CD14-positive monocyte (primary cell): ENCODE data around the gene APC. TPM values are rescaled to one million over a fixed set of nuclear protein-coding genes. Genes with fewer than 3 reads are reported as not detected.

ENCODE experiments used
- DNase-seq, 3 donors: peaks; one replicate each; pipeline ENCODE4 v3.0.0-alpha.2; 2011 to 2022
- H2AFZ ChIP-seq: 2 replicates; pipeline ENCODE4 v1.6.0; 2012; ENCODE audit warnings: mild to moderate bottlenecking, low read depth, low read length, inconsistent platforms; ENCODE audit not compliant: insufficient read depth, poor library complexity, severe bottlenecking
- H3K27ac ChIP-seq, 2 donors: 1 replicate in 1 of 2; 2 replicates in 1 of 2; pipeline ENCODE4 v1.5.1; 2012 to 2013; ENCODE audit warnings: low read length in 2 of 2, control low read depth in 1 of 2, inconsistent platforms in 1 of 2, low read depth in 1 of 2, mild to moderate bottlenecking in 1 of 2
- H3K27me3 ChIP-seq, 2 donors: one replicate each; pipeline versions ENCODE4 v1.6.0 to v1.6.1; 2011 to 2013; ENCODE audit warnings: low read length in 2 of 2; ENCODE audit not compliant: control insufficient read depth in 2 of 2, insufficient read depth in 2 of 2
- H3K36me3 ChIP-seq, 2 donors: replicated peaks in 1 of 2; 1 replicate in 1 of 2; 2 replicates in 1 of 2; pipeline versions ENCODE4 v1.5.1 to v1.6.1; 2012 to 2013; ENCODE audit warnings: low read length in 2 of 2, control low read depth in 1 of 2, inconsistent platforms in 1 of 2, mild to moderate bottlenecking in 1 of 2; ENCODE audit not compliant: insufficient read depth in 2 of 2, control insufficient read depth in 1 of 2
- H3K4me1 ChIP-seq, 2 donors: 1 replicate in 1 of 2; 2 replicates in 1 of 2; pipeline versions ENCODE4 v1.5.1 to v1.6.1; 2012 to 2013; ENCODE audit warnings: low read length in 2 of 2, control low read depth in 1 of 2, inconsistent platforms in 1 of 2, mild to moderate bottlenecking in 1 of 2, moderate library complexity in 1 of 2; ENCODE audit not compliant: insufficient read depth in 2 of 2, control insufficient read depth in 1 of 2
- H3K4me2 ChIP-seq: replicated peaks from 2 replicates; pipeline ENCODE3; 2012; ENCODE audit warnings: low read length, moderate library complexity, mild to moderate bottlenecking; ENCODE audit not compliant: poor library complexity, severe bottlenecking; ENCODE audit errors: extremely low read depth
- H3K4me3 ChIP-seq, 3 experiments: fragments of 200-600 bp in 1 of 3; sonication (generic) in 1 of 3; replicated peaks in 1 of 3; 1 replicate in 2 of 3; 2 replicates in 1 of 3; pipeline ENCODE4 v1.5.1; 2011 to 2013; ENCODE audit warnings: low read length in 3 of 3, mild to moderate bottlenecking in 3 of 3, control low read depth in 2 of 3, low read depth in 2 of 3, inconsistent platforms in 1 of 3, moderate library complexity in 1 of 3
- H3K79me2 ChIP-seq: 2 replicates; pipeline ENCODE4 v1.6.0; 2012; ENCODE audit warnings: mild to moderate bottlenecking, control low read depth, inconsistent platforms, low read length, moderate library complexity; ENCODE audit not compliant: insufficient read depth
- H3K9ac ChIP-seq: 2 replicates; pipeline ENCODE4 v1.6.0; 2017; ENCODE audit warnings: low read length, mild to moderate bottlenecking; ENCODE audit not compliant: insufficient read depth, poor library complexity, severe bottlenecking
- H3K9me3 ChIP-seq, 2 donors: replicated peaks in 1 of 2; 1 replicate in 1 of 2; 2 replicates in 1 of 2; pipeline versions ENCODE4 v1.5.1 to v1.6.1; 2012 to 2013; ENCODE audit warnings: low read length in 2 of 2, control low read depth in 1 of 2; ENCODE audit not compliant: control insufficient read depth in 1 of 2, insufficient read depth in 1 of 2
- H4K20me1 ChIP-seq: 2 replicates; pipeline ENCODE4 v1.6.0; 2012; ENCODE audit warnings: mild to moderate bottlenecking, low read length, control low read depth, moderate library complexity; ENCODE audit not compliant: insufficient read depth
- H3K27ac Mint-ChIP-seq, 7 donors: one replicate each; pipeline ENCODE4 v1.8.0; 2020; ENCODE audit warnings: mild to moderate bottlenecking in 7 of 7, mixed read lengths in 7 of 7, moderate library complexity in 6 of 7, inconsistent platforms in 2 of 7
- H3K27me3 Mint-ChIP-seq, 3 donors: one replicate each; pipeline ENCODE4 v1.8.0; 2021 to 2022; ENCODE audit warnings: low read depth in 3 of 3, mild to moderate bottlenecking in 3 of 3, mixed read lengths in 3 of 3, moderate library complexity in 3 of 3, inconsistent platforms in 1 of 3
- H3K36me3 Mint-ChIP-seq, 2 donors: one replicate each; pipeline ENCODE4 v1.8.0; 2020; ENCODE audit warnings: mixed read lengths in 2 of 2, inconsistent platforms in 1 of 2, mild to moderate bottlenecking in 1 of 2
- H3K4me1 Mint-ChIP-seq: one replicate; pipeline ENCODE4 v1.8.0; 2020; ENCODE audit warnings: mild to moderate bottlenecking, mixed read lengths
- H3K4me3 Mint-ChIP-seq, 2 donors: one replicate each; pipeline ENCODE4 v1.8.0; 2020; ENCODE audit warnings: mild to moderate bottlenecking in 2 of 2, mixed read lengths in 2 of 2, moderate library complexity in 1 of 2
- H3K9me3 Mint-ChIP-seq, 7 donors: one replicate each; pipeline ENCODE4 v1.8.0; 2020 to 2022; ENCODE audit warnings: mixed read lengths in 7 of 7, mild to moderate bottlenecking in 6 of 7, moderate library complexity in 6 of 7, inconsistent platforms in 2 of 7
- CTCF ChIP-seq: fragments of 200-600 bp; IDR thresholded peaks from one replicate; pipeline ENCODE4 v1.8.0; 2022; ENCODE audit warnings: antibody characterized with exemption, mild to moderate bottlenecking
- WGBS: methylation state at CpG from one replicate; pipeline ENCODE4 v1.1.5; 2013; ENCODE audit warnings: missing lambda C conversion rate; ENCODE audit not compliant: insufficient coverage; 5-methylcytosine and 5-hydroxymethylcytosine counted together
- intact Hi-C, 2 donors: fragments of 100-400 bp; cut with micrococcal nuclease; formaldehyde crosslinking; loops; one replicate each; pipeline versions ENCODE4 v1.15.0 to v1.15.1; 2023
- polyA plus RNA-seq, 3 donors: library from polyadenylated mRNA; depleted of rRNA in 1 of 3; unstranded in 2 of 3; stranded (reverse) in 1 of 3; fragments of 300-500 nt in 2 of 3; fragments of >200 nt in 1 of 3; fragmentation: Illumina TruSeq in 2 of 3; gene quantifications; 1 replicate in 2 of 3; 2 replicates in 1 of 3; pipeline ENCODE4 v1.2.3, GENCODE V29; 2012 to 2021

APC gene
- polyA plus RNA-seq, 3 donors, result 6.5 to 13.6 (median 9.0) TPM

GRCh38 chr5:112880219-112880964, 142.7 kb downstream of the APC start:
- no peak for DNase-seq
- Mint-ChIP-seq H3K27ac (peak overlapping the region in 1 of 7 donors; percentile 43), H3K4me3 (no peak overlapping the region), H3K4me1 (peaks cover 8% of the 10 kb centered on the region), H3K36me3 (peaks cover 26 to 55% of the 10 kb centered on the region in 2 donors), H3K9me3 (no peaks in the 10 kb centered on the region), H3K27me3 (no peaks in the 10 kb centered on the region)
- 71% methylated on average over 1 of the region's 2 CpGs for WGBS
- no peaks in the 10 kb centered on the region for H3K9me3 ChIP-seq
- intact Hi-C loops, result no loop called here
- no peak overlapping the region for H3K4me3 ChIP-seq
- peak overlapping the region in 1 of 2 donors; percentile 11 for H3K27ac ChIP-seq
- peaks cover 70 to 96% of the 10 kb centered on the region in 2 donors for H3K36me3 ChIP-seq
- H3K4me2 ChIP-seq, result no peak overlapping the region
- no peak overlapping the region for H2AFZ ChIP-seq
- no peaks in the 10 kb centered on the region for H3K27me3 ChIP-seq
- no peak for TF ChIP-seq CTCF
- no peak overlapping the region for H3K9ac ChIP-seq
- H3K4me1 ChIP-seq, result no peaks in the 10 kb centered on the region
- H4K20me1 ChIP-seq, result peaks cover 79% of the 10 kb centered on the region
- H3K79me2 ChIP-seq, result peaks cover 33% of the 10 kb centered on the region

GRCh38 chr5:112883192-112883591, 145.5 kb downstream of the APC start:
- H4K20me1 ChIP-seq, result peaks cover 98% of the 10 kb centered on the region
- Mint-ChIP-seq H3K27me3 (no peaks in the 10 kb centered on the region), H3K27ac (no peak overlapping the region), H3K4me1 (peaks cover 8% of the 10 kb centered on the region), H3K9me3 (no peaks in the 10 kb centered on the region), H3K4me3 (no peak overlapping the region), H3K36me3 (peaks cover 20 to 59% of the 10 kb centered on the region in 2 donors)
- H3K9me3 ChIP-seq, result no peaks in the 10 kb centered on the region
- no peak overlapping the region for H2AFZ ChIP-seq
- H3K36me3 ChIP-seq, result peaks cover 80 to 97% of the 10 kb centered on the region in 2 donors
- H3K4me2 ChIP-seq, result no peak overlapping the region
- TF ChIP-seq CTCF, result no peak
- no peak overlapping the region for H3K4me3 ChIP-seq
- WGBS, result 93% methylated on average over 2 of the region's 2 CpGs
- no peak overlapping the region for H3K9ac ChIP-seq
- no peaks in the 10 kb centered on the region for H3K27me3 ChIP-seq
- H3K79me2 ChIP-seq, result peaks cover 41% of the 10 kb centered on the region
- DNase-seq, result no peak
- H3K27ac ChIP-seq, result no peak overlapping the region
- H3K4me1 ChIP-seq, result no peaks in the 10 kb centered on the region
- intact Hi-C loops, result no loop called here
